Measurements from ENCODE around the gene DENND5A. TPM values are rescaled to one million over a fixed set of nuclear protein-coding genes. Genes with fewer than 3 reads are reported as not detected.

The DENND5A gene
- total and polyA plus RNA-seq, 10 donors = 20.8 to 157 (median 110) TPM

DNA sequence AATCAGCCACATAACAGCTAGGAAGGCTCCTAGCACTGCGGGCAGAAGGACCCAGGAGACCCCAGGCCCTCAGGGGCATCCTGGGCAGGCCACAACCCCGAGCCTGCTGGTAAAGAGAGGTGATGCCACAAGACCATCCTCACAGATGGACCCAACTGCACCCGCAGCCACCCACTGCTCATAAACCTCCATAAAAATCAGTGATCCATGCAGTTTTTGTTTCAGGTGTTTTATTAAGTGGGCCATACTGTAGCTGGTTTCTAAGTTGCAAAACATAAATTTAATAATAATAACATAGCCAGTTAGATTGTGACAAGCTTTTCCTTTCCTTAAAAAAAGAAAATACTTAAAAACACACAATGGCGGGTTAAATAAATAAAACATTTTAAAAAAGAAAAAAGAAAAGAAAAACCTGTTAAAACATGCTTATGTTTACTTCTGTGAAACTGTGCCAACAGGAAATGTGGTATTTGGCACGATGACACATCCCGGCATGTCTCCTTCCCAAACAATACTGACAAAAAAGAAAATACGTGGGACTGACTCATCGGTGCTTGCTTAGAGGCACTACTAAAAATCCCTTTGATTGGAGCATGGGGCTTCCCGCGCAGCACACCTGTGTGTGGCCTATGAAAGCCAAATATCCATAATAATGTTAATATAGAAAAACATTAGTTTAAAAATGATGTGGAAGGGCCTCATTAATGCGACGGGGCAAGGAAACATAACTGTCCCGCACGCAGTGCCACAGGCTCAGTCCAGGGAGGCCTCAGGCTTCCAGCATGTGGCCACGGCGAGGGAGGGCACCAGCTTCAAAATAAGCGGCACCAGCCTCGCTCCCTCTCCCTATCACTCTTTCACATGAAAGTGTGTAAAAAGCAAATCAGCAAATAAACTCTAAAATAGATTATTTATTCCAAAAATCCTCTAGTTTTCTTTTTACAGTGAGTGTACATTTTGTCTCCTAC is 126.3 kb downstream of the DENND5A start:
- H3K36me3 ChIP-seq = peaks cover 0 to 91% (median 48%) of the 10 kb centered on the region in 6 donors

DNA sequence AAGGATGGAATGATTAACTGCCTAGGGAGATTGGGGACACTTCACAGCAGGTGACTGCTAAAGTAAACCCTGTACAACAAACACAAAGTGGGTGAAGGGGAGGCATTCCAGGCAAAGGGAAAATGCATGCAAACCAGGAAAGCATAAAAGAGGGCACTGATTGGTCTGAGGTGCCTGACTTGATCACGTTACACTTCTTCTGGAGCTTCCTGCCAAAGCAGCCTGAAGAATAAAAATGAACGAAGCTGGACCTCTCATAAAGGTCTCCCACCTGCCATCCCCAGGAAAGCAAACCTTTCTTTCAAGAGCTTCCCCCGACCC is 127.1 kb downstream of the DENND5A start:
- Histone ChIP-seq H3K4me1 (peaks cover 3 to 36% (median 20%) of the 10 kb centered on the region in 6 donors), H3K4me3 (no peak overlapping the region), H3K36me3 (peaks cover 0 to 83% (median 40%) of the 10 kb centered on the region in 6 donors), H3K27me3 (replicated peaks in 1 of 7) (no peaks in the 10 kb centered on the region), H3K9me3 (no peaks in the 10 kb centered on the region), H3K27ac (peak overlapping the region in 1 of 8 donors; percentile 38)
- DNase-seq = no peak
- TF ChIP-seq, protein P1, sequence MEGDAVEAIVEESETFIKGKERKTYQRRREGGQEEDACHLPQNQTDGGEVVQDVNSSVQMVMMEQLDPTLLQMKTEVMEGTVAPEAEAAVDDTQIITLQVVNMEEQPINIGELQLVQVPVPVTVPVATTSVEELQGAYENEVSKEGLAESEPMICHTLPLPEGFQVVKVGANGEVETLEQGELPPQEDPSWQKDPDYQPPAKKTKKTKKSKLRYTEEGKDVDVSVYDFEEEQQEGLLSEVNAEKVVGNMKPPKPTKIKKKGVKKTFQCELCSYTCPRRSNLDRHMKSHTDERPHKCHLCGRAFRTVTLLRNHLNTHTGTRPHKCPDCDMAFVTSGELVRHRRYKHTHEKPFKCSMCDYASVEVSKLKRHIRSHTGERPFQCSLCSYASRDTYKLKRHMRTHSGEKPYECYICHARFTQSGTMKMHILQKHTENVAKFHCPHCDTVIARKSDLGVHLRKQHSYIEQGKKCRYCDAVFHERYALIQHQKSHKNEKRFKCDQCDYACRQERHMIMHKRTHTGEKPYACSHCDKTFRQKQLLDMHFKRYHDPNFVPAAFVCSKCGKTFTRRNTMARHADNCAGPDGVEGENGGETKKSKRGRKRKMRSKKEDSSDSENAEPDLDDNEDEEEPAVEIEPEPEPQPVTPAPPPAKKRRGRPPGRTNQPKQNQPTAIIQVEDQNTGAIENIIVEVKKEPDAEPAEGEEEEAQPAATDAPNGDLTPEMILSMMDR (IDR thresholded peaks at IDR 0.05 in 8 of 11, conservative IDR thresholded peaks at IDR 0.05 in 3 of 11) = peak in 4 of 11 experiments; percentile 7 to 49 (median 35)
- TF ChIP-seq POLR2AphosphoS5 (IDR thresholded peaks at IDR 0.05) = no peak
- intact Hi-C loops (cut with DNase I; ENCODE audit: low total_unique reads) = loop anchor here (5.0 kb wide), 1 partner anchor 121 kb away; no protein-coding TSS in a partner anchor
- 78 to 86% (median 79%) methylated on average over 3 of the region's 3 CpGs for WGBS, 5 donors

More for the DNA sequence above, 126.3 kb downstream of the DENND5A start:
- DNase-seq = no peak
- peak overlapping the region in 5 of 8 donors; percentile 25 to 53 (median 38) for H3K27ac ChIP-seq
- TF ChIP-seq, protein P1 (IDR thresholded peaks at IDR 0.05 in 8 of 11, conservative IDR thresholded peaks at IDR 0.05 in 3 of 11) = no peak
- TF ChIP-seq POLR2AphosphoS5 (IDR thresholded peaks at IDR 0.05) = peak in 1 of 3 donors; percentile 28
- H3K9me3 ChIP-seq = no peaks in the 10 kb centered on the region
- H3K4me3 ChIP-seq = no peak overlapping the region
- WGBS, 5 donors = 68 to 75% (median 71%) methylated on average over 17 to 18 of the region's 18 CpGs
- H3K27me3 ChIP-seq (replicated peaks in 1 of 7) = no peaks in the 10 kb centered on the region
- H3K4me1 ChIP-seq = peaks cover 3 to 36% (median 20%) of the 10 kb centered on the region in 6 donors
- intact Hi-C loops (cut with DNase I; ENCODE audit: low total_unique reads) = loop anchor here (5.0 kb wide), 1 partner anchor 122 kb away; no protein-coding TSS in a partner anchor

DNA sequence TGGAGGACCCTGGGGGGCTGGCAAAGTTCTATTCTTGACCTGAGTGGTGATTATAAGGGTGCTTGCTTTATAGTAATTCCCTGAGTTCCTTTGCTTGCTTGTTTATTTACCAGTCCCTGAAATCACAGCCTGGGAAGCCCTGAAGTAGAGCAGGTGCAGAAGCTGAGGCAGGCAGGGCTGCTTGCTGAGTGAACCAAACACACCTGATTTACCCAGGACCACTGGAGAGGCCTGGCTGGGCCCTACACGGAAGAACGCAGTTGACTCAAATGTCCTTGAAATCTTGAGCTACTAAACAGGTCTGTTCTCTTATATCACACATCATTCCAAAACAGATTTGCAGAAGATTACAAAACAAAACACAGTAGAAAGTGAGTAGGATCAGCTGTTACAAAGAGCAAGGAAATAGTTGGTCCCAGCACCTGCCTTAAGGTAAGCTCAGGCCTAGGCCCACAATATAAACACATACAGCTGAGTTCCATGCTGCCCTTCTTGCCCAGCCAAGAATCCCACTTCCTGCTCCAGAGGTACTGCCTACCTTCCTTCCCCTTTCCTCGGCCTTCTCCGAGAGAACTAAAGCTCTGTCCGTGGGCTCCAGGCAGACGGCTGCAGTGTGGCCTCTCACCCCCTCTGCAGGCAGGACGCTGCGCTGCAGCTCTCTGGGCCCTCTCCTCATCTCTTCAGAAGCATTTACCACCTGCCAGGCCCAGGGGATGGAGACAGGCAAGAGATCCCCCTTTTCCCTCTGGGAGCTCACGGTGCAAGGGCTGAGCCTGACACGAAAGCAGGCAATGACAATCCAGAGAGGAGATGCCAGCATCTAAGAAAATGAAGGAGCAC is 127.6 kb downstream of the DENND5A start:
- 23 to 43% (median 29%) methylated on average over 10 of the region's 10 CpGs for WGBS, 5 donors
- TF ChIP-seq POLR2A (IDR thresholded peaks at IDR 0.05) = no peak
- peak; percentile 35 to 63 (median 62) for TF ChIP-seq POLR2AphosphoS5 (IDR thresholded peaks at IDR 0.05)
- TF ChIP-seq, protein P1 (IDR thresholded peaks at IDR 0.05 in 8 of 11, conservative IDR thresholded peaks at IDR 0.05 in 3 of 11) = peak; percentile 69 to 97 (median 87)
- Histone ChIP-seq H3K4me1 (peaks cover 3 to 36% (median 20%) of the 10 kb centered on the region in 6 donors), H3K27me3 (replicated peaks in 1 of 7) (no peaks in the 10 kb centered on the region), H3K4me3 (no peak overlapping the region), H3K36me3 (peaks cover 0 to 77% (median 34%) of the 10 kb centered on the region in 6 donors), H3K9me3 (no peaks in the 10 kb centered on the region), H3K27ac (peak overlapping the region in 3 of 8 donors; percentile 19 to 38 (median 35))
- intact Hi-C loops (cut with DNase I; ENCODE audit: low total_unique reads) = loop anchor here (5.0 kb wide), 1 partner anchor 120 kb away; no protein-coding TSS in a partner anchor
- DNase-seq = peak; percentile 88
